NCI-H524 (cell line): ENCODE measurements around the gene RASAL2.
"Not testable (repeated sequence)": the region's sequence is repeated elsewhere in the genome, so short reads cannot be mapped to it uniquely, and the experiment has no call there.

Source experiments
- DNase-seq, 2 experiments: peaks; one replicate each; lab custom pipeline; 2025; lab: John Stamatoyannopoulos, UW

Gene RASAL2

GRCh38 chr1:178390280-178390679, 296.4 kb downstream of the RASAL2 start:
- DNase-seq, result not testable (repeated sequence)

- DNase-seq, result no peak
Measured at GRCh38 chr1:178393370-178393769, 299.5 kb downstream of the RASAL2 start.

- no peak for DNase-seq
Measured at GRCh38 chr1:178396789-178397188, 302.9 kb downstream of the RASAL2 start.

- no peak for DNase-seq
Measured at GRCh38 chr1:178397678-178398077, 303.8 kb downstream of the RASAL2 start.

GRCh38 chr1:178399177-178399728, 305.3 kb downstream of the RASAL2 start:
- no peak for DNase-seq

- DNase-seq, result no peak
Measured at GRCh38 chr1:178405137-178405536, 311.2 kb downstream of the RASAL2 start.

GRCh38 chr1:178407215-178407614, 313.3 kb downstream of the RASAL2 start:
- no peak for DNase-seq

GRCh38 chr1:178407655-178408054, 313.8 kb downstream of the RASAL2 start:
- DNase-seq, result no peak

- DNase-seq, result no peak
Measured at GRCh38 chr1:178408871-178409270, 315.0 kb downstream of the RASAL2 start.

- no peak for DNase-seq
Measured at GRCh38 chr1:178409541-178409940, 315.6 kb downstream of the RASAL2 start.

- no peak for DNase-seq
Measured at GRCh38 chr1:178411756-178412399, 318.0 kb downstream of the RASAL2 start.

GRCh38 chr1:178412400-178412770, 318.5 kb downstream of the RASAL2 start:
- no peak for DNase-seq

GRCh38 chr1:178417858-178418257, 324.0 kb downstream of the RASAL2 start:
- no peak for DNase-seq

- DNase-seq, result no peak
Measured at GRCh38 chr1:178418284-178418955, 324.5 kb downstream of the RASAL2 start.

GRCh38 chr1:178434360-178434759, 340.5 kb downstream of the RASAL2 start:
- DNase-seq, result no peak

GRCh38 chr1:178434899-178435435, 341.1 kb downstream of the RASAL2 start:
- DNase-seq, result no peak

GRCh38 chr1:178436899-178437298, 343.0 kb downstream of the RASAL2 start:
- DNase-seq, result no peak

- DNase-seq, result no peak
Measured at GRCh38 chr1:178438432-178438831, 344.5 kb downstream of the RASAL2 start.

GRCh38 chr1:178442925-178443324, 349.0 kb downstream of the RASAL2 start:
- DNase-seq, result no peak

GRCh38 chr1:178450871-178451270, 357.0 kb downstream of the RASAL2 start:
- no peak for DNase-seq

- DNase-seq, result no peak
Measured at GRCh38 chr1:178451529-178451928, 357.6 kb downstream of the RASAL2 start.

- no peak for DNase-seq
Measured at GRCh38 chr1:178452013-178452412, 358.1 kb downstream of the RASAL2 start.

- DNase-seq, result no peak
Measured at GRCh38 chr1:178456472-178456871, 362.6 kb downstream of the RASAL2 start.
